GM18517 (cell line): ENCODE results near the gene VSIG1.

Source experiments
- ATAC-seq: cut with Tn5 transposase; IDR thresholded peaks from one replicate; pipeline ENCODE4 v1.9.1; 2021; ENCODE audit warnings: mild to moderate bottlenecking, moderate library complexity; ENCODE audit not compliant: unreplicated experiment

The VSIG1 gene

DNA sequence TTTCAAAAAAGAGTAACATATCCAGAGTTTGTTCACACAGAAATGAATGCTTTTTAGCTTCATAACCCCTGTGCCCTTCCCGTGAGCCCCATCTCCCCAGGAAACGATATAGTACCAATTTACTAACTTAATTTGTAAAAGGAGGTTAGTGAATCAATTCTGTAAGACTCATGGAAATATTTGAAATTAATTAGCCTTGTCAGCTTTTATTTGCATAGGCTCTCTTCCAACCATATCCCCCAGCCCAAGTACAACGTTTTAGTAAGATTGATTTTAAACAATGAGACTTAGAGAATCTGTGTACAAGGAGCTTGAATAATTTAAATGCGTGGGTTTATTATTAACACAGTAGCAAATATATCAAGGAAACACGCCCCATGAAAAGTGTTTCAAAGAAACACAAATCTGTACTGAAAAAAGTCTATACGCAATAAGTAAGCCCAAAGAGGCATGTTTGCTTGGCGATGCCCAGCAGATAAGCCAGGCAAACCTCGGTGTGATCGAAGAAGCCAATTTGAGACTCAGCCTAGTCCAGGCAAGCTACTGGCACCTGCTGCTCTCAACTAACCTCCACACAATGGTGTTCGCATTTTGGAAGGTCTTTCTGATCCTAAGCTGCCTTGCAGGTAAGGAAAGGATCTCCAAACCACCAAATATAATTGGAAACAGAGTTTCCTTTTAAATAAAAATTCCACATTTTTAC is at the start of gene VSIG1:
Gene VSIG1, plus strand, starts transcription at position 512 of the 703 bp plus-strand sequence. Its CDS starts 66 bp downstream, at position 578.
- ATAC-seq: no peak

DNA sequence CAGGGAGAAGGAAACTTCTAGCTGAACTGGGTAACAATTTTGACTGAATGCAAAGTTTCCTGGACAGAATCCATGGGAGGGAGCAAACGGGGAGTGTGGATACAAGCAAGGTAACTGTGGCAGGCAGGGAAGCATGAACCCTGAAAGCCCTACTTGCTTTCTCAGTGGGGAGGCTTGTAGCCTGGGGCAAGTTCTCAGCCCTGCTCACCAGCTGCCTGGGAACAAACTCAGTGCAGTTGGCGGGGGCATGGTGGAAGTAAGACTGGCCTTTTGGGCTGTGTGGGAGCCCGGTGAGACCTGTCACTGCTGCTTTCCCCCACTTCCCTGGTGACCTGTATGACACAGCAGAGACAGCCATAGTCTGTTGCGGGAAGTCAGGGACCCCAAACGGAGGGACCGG is 48.7 kb upstream of the VSIG1 start:
- no peak for ATAC-seq

DNA sequence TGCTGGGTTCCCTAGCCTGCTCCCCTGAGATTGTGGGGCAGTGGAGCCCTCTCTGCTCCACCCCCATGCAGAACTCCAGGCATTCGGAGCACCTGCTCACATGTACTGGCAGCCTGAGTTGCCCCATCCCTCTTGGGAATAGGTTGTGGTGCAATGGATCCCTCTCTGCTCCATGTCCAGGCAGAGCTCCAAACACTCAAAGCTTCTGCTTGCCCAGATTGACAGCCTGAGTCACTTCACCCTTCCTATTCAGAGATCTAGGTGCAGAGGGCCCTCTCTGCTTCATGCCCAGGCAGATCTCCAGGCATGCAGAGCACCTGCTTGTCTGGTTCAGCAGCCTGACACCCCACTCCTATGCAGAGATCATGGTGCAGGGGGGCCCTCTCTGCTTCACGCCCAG is 44.1 kb upstream of the VSIG1 start:
- peak; percentile 13 for ATAC-seq

DNA sequence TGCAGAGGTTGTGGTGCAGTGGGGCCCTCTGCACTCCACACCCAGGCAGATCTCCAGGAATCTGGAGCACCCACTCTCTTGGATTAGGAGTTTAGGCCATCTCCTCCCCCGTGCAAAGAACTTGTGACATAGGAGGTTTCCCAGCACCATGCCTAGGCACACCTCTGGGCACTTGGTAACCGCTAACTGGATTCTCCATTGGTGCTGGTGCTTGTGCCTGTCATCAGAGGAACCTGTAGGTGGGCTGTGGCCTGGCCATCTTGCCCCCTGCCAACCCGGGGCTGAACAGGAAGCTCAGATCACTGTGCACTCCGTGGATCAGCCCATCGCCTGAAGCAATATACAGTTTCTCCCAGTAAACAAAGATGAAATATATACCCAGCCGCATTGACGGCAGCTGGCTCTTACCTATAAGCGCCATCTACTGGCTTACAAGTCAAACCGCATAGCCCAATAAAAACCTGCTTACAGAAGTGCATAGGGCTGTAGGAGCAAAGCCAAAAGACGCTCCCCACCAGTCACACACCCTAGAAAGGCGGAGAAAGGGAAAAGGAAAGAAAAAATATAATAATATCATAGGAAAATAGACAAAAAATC is 43.5 kb upstream of the VSIG1 start:
- peak; percentile 82 for ATAC-seq

DNA sequence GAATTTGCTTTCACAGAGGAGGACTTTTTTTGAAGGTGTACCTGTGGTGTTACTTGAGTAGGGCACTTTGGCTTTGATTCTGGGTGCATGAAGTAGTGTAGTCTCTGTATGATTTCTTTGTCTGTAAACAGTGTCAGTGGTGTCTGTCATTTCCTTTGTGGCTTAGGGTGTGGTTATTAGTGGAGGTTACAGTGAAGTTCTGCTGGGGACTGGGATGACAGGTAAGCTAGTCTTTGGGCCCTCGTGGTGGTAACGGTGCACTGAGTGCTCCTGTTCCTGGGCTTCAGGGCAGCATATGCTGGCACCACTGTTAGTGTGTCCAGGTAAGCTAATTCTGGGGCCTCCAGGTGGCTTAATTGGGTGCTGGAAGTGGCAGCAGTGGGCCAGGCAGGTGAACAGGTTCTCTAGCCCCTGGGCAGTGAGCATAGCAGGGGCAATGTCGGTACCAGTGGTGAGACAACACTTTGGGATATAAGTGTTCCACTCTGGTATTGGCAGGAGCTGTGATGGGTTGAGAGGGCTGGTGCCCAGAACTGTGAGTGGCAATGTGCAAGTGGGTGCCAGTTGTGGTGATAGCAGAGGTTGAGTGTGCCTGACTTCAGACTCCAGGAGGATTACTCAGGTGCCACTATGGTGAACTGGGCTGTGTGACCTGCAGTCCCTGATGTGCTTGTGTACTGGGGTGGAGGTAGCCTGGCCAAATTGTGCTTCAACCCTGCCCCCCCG is 26.0 kb upstream of the VSIG1 start:
- no peak for ATAC-seq

DNA sequence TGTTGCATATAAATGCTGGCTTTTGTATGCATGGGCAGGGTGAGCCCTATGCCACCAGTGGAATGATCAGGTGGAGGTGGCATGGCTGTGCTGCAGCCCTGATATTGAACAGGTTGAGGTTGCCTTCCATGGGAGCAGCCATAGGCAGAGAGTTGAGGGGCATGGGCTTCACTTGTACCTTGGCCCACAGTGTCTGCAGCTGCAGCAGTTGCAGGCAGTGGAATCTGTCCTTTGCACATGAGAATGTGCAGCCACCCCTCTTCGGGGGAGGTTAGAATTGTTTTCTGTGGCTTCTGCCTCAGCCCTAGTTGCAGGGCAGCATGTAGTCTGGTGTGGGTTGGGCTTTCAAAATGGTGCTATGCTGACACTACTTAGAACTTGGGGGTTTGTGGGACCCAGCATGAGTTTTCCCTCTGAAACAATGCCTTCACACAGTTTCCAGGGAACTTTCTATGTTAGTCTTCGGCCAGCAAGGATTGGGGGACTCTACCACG is 25.4 kb upstream of the VSIG1 start:
- ATAC-seq: no peak

DNA sequence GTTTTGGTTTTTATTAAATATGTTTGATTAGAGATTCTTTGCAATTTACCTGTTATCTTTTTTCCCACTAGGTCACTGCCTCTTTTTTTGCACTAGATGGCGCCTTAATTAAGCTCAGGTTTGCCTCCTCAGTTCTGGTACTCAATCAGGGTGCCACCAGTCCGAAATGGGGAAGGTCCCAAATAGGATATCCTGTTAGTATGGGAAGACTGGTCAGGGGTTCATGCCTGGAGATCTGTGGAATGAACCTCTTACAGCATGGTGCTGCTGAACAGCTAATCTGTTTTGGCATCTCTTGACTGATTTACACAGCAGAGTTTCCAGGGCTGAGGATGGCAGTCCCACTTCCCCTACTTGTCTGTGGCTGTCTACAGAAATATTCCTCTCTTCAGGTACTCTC is 24.2 kb upstream of the VSIG1 start:
- ATAC-seq: no peak

DNA sequence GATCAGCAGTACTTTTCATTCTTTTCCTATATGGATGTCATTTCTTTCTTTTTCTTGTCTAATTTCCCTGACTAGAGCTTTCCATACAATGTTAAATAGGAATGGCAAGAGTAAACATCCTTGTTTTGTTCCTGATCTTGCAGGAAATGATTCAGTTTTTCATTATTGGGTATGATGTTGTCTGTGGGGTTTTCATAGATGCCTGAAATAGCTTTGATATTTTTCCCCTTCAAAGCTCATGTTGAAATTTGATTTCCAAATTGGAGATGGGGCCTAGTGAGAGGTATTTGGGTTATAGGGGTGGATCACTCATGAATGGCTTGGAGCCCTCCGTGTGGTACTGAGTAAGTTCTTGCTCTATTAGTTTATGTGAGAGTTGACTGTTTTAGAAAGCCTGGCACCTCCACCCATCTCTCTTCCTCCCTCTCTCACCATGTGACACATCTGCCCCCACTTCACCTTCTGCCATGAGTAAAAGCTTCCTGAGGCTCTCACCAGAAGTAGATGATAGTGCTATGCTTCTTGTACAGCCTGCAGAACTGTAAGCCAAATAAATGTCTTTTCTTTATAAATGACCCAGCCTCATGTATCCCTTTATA is 22.3 kb upstream of the VSIG1 start:
- no peak for ATAC-seq

DNA sequence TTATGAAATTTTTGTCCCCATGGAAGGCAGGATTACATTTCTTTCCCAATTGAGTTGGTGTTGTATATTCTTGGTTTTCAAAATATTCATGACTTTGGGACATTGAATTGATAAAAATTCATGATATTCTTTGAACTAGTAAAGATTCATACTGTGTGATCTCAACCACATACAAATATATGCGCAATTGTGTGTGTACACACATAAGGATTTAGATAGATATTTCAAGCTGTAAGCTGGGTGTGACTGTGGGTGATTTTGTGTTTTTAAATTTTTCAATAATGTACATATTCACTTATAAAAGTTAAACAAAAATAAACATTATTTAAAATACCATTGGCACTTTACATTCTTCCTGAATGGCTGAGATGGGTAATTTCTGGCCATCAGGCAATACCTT is 19.5 kb upstream of the VSIG1 start:
- no peak for ATAC-seq

DNA sequence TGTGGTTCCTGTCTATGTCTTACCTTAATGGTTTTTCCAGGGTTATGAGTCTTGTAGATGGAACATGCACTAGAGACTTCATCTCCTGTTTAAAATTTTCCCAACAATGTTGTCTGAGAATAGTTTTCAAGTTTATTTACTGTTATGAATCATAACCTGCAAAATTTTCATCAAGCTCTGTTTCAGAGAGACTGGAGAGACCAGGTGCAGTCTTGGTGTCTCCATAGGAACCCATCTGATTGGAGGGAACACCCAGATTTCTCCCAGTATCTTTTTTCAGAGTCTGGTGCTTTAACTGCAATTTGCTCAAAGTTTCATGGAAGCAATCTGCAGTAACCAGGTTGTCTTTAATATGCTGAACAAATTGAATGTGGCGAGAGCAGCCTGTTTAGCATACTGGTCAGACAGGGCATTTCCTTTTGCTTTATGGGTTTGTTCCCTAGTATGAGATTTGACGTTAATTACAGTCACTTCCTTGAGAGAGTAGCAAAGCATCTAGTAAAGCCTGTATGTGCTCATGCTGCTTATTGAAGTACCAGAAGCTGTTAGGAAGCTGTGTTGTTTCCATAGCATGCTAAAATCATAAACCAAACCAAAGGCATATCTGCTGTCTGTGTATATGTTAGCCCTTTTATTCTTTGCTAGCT is 18.8 kb upstream of the VSIG1 start:
- no peak for ATAC-seq

DNA sequence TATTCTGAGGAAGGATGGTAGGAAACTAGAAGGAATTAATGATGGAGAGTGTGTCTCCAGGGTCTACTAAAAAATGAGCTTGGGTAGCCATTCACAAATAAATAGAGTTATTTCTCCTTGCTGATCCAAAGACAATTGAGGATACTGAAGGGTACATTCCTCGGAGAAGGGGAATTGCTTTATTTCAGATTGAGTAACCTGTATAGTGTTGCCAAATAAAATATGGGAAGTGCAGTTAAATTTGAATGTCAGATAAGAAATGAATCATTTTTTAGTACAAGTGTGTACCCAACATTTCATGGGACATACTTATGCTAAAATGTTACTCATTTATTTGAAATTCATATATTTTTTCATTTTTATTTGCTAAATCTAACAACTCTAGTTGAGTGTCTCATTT is 16.0 kb upstream of the VSIG1 start:
- ATAC-seq: no peak

DNA sequence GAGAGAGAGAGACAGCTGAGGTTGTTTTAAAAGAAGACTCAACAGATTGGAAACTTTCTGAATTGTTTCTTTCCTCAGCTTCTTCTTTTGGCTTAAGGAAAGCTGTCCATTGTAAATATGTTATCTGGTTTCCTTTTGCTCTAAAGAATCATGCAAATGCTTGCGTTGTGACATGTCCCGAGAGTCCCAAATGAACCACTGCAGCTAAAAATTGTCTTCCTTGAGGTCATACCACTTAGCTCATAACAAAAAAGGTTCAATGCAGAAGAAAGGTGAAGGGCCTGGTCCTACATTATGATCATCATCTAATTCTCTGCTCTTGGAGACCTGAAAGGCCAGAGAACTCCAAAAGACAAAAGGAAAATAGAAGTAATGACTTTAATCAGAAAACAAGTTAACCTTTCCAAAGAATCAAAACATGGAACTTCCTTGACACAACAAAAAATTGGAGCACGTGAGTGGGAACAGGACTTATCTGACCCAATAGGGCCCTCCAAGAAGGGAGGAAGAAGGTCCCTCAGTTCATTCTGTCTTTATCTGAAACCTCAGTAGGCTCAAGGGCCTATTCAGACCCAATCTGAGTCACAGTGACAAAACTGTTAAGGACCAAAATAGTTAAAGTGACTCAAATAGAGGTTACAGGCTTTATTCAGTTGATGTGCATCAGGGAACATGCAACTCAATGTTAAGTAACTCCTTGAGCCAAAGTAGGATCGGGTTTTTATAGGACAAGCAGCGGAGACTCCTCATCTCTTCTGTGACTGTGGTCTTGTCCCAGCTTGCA is 14.7 kb upstream of the VSIG1 start:
- ATAC-seq: no peak

DNA sequence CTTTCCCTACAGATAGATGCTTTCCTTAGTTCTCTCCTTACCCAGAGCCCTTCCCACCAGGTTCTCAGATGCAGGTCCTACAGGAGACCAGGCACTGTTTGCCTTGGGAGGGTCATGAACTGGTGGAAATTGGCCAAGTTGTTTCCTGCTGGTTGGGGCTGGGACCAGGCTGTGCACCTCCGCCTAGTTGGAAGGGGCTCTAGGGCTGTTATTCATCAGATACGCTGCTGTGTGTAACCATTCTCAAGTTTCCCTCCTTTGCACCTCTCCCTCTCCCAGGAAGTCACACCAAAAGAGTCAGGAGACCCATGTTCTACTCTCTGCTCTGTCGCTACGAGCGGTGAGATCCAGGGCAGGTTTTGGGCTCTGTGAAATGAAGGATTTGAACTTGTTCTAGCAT is 11.9 kb upstream of the VSIG1 start:
- no peak for ATAC-seq

DNA sequence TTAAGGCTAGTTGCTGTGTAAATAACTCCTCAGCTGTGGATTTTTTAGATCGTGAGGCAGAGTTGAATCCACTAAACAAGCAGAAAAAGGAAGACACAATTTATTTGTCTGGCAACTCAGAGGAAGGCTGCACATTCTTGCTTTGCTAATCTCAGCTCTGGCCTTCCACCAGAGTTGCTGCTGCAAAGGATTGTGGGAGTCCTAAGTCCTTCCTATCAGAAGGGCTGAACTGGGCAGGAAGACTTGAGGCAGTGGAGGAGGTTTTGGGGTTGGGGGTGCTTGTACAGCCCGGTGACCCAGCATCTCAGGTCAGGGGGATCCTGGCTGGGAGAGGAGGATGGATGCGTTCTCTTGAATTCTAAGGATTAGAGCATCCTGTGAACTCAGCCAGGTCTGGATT is 11.0 kb upstream of the VSIG1 start:
- no peak for ATAC-seq

DNA sequence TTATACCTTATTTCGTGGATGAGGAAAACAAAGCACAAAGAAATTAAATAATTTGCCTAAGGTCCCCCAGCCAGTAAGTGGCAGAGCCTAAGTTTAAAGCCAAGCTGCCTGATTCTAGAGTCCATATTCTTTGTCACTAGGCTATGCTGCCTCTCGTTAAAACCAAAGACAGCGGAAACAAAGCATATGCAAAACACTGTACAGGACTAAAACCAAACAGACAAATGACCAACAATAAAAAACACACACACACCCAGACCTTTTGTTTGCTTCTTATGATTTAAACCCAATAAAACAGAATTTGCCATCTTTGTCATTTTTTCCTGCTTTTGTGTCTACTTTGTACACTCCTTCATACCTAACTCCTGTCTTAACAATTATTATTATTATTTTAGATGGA is 10.1 kb upstream of the VSIG1 start:
- no peak for ATAC-seq

DNA sequence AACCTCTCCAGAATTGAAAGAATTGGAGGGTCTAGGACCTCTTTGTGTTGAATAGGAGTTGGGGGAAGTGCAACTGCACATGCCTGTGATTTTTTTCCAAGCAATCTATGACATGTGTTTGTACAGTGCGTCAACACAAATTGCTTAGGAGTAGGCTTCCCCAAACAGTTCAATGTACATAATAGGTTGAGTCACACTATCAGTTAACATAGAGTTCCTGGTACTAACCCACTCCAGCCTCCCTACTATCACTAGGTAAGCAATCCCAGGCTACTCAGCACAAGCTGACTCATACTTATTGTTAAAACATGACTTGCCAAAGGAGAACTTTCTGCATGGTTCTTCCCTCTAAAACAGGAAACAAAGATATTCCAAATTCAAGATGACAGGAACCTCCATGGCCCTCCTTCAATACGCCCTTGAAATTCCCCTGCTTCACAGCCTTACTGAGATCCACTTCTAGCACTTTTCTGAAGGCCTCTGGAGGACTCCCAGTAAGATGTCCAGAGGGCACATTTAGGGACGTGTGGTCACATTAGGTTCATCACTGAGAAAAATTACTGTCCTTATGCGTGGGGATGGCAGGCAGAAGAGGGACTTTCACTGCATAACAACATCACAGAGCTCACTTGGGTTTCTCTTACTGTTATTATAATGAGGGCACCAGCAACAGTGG is 8.4 kb upstream of the VSIG1 start:
- ATAC-seq: no peak

DNA sequence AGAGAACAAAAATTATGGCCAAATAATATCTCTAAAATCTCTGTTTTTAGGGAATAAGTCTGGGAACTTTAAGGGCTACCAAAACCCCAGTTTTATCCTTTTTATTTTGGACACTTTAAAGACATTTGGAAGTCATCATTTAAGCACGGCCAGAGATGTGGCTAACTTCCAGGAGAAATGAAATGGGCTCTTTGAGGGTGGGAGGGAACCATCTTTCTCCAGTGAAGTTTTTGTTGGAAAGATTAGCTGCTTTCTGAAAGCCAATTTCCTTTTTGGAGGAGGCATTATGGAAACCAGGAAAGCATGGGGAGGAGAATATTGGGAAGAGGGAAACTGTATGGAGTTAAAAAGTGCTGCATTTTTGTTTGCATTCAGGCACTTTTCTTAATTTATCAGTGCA is 4.8 kb downstream of the VSIG1 start:
- no peak for ATAC-seq

DNA sequence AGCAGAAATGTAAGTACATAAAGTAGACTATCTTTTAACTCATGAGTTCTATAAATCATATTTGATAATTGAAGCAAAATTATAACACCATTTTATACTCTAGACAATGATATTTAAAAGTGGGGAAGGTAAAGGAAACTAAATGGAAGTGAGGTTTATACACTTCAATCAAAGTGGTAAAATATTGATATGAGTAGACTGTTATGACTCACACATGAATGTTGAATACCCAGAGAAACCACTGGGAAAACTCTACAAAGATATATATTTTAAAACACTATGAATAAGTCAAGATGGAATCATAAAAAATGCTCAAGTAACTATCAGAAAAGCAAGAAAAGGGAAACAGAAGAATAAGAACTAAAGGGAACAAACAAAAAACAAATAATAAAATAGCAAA is 8.4 kb downstream of the VSIG1 start:
- no peak for ATAC-seq

DNA sequence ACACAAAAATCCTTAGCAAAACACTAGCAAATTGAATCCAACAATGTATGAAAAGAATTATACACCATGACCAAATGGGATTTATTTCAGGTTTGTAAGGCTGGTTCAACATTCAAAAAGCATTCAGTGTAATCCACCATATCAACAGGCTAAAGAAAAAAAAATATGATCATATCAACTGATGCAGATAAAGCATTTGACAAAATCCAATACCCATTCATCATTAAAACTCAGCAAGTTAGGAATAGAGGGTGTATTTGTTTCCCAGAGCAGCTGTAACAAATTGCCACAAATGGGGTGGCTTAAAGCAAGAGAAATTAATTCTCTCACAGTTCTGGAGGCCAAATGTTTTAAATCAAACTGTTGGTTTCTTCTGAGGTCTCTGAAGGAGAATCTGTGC is 10.7 kb downstream of the VSIG1 start:
- no peak for ATAC-seq

DNA sequence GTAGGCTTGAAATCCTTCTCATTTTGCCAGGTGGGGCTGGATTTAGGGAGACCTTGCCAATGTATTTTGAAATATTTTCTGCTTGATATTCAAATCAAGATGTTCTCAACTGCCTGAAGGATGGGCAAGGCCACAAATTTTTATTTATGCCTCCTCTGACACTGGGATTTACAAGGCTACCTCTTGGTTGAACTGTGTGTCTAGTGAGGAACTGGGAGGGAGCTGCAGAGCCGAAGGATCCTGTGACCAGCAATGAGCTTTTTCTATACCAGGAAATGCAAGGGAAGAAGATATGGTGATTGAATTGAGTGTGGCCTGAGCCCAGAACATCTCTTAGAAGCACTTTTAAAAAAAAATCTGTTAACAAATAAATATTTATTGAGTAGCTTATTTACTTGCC is 14.9 kb downstream of the VSIG1 start:
- no peak for ATAC-seq
